H9 (cell line): Measurements from ENCODE around the gene KCND2. TPM values are rescaled to one million over a fixed set of nuclear protein-coding genes. Genes with fewer than 3 reads are reported as not detected.

Source experiments
- DNase-seq: peaks from one replicate; pipeline ENCODE4 v3.0.0-alpha.2; 2017
- H2AFZ ChIP-seq: one replicate; pipeline ENCODE4 v1.6.1; 2013; ENCODE audit warnings: mild to moderate bottlenecking, low read length, control low read depth, moderate library complexity
- H2AK5ac ChIP-seq: 2 replicates; pipeline ENCODE4 v1.6.1; 2013; ENCODE audit warnings: low read length, control low read depth, mixed read lengths; ENCODE audit not compliant: insufficient read length
- H2BK120ac ChIP-seq: one replicate; pipeline ENCODE4 v1.6.1; 2013; ENCODE audit warnings: low read depth, mild to moderate bottlenecking, low read length, control low read depth, inconsistent platforms; ENCODE audit not compliant: poor library complexity, severe bottlenecking
- H2BK12ac ChIP-seq: 2 replicates; pipeline ENCODE4 v1.6.1; 2013; ENCODE audit warnings: low read length, control low read depth, mixed read lengths, low read depth; ENCODE audit not compliant: insufficient read length
- H2BK15ac ChIP-seq: 2 replicates; pipeline ENCODE4 v1.6.1; 2013; ENCODE audit warnings: low read depth, low read length, control low read depth
- H2BK20ac ChIP-seq: one replicate; pipeline ENCODE4 v1.6.1; 2013; ENCODE audit warnings: low read depth, mild to moderate bottlenecking, low read length, control low read depth, inconsistent platforms; ENCODE audit not compliant: poor library complexity, severe bottlenecking
- H2BK5ac ChIP-seq: 2 replicates; pipeline ENCODE4 v1.6.1; 2013; ENCODE audit warnings: low read length, control low read depth, mixed read lengths; ENCODE audit not compliant: insufficient read length
- H3K14ac ChIP-seq: 2 replicates; pipeline ENCODE4 v1.6.1; 2013; ENCODE audit warnings: low read length, control low read depth; ENCODE audit not compliant: insufficient read depth
- H3K18ac ChIP-seq: 2 replicates; pipeline ENCODE4 v1.6.1; 2013; ENCODE audit warnings: low read depth, mild to moderate bottlenecking, mixed read lengths, low read length, control low read depth; ENCODE audit not compliant: insufficient read length
- H3K23ac ChIP-seq: 2 replicates; pipeline ENCODE4 v1.6.1; 2013; ENCODE audit warnings: low read length, control low read depth, mixed read lengths, low read depth; ENCODE audit not compliant: insufficient read length
- H3K23me2 ChIP-seq: 2 replicates; pipeline ENCODE4 v1.6.1; 2013; ENCODE audit warnings: low read depth, mild to moderate bottlenecking, mixed read lengths, low read length, control low read depth; ENCODE audit not compliant: insufficient read length, poor library complexity, severe bottlenecking
- H3K27ac ChIP-seq: 2 replicates; pipeline ENCODE4 v1.5.1; 2013; ENCODE audit warnings: low read length, control low read depth, mixed read lengths, low read depth; ENCODE audit not compliant: insufficient read length
- H3K27me3 ChIP-seq: 2 replicates; pipeline ENCODE4 v1.6.1; 2013; ENCODE audit warnings: low read length, control low read depth, inconsistent platforms; ENCODE audit not compliant: insufficient read depth
- H3K4ac ChIP-seq: 2 replicates; pipeline ENCODE4 v1.6.1; 2013; ENCODE audit warnings: low read depth, mild to moderate bottlenecking, control low read depth, inconsistent platforms, low read length, moderate library complexity
- H3K4me1 ChIP-seq: 2 replicates; pipeline ENCODE4 v1.6.1; 2013; ENCODE audit warnings: low read length, control low read depth, inconsistent platforms; ENCODE audit not compliant: insufficient read depth
- H3K4me2 ChIP-seq: 2 replicates; pipeline ENCODE4 v1.6.1; 2013; ENCODE audit warnings: low read length, control low read depth, mixed read lengths; ENCODE audit not compliant: insufficient read length, insufficient read depth
- H3K56ac ChIP-seq: 2 replicates; pipeline ENCODE4 v1.6.1; 2013; ENCODE audit warnings: low read depth, mild to moderate bottlenecking, mixed read lengths, low read length, control low read depth; ENCODE audit not compliant: insufficient read length
- H3K79me1 ChIP-seq: 2 replicates; pipeline ENCODE4 v1.6.1; 2013; ENCODE audit warnings: low read depth, mild to moderate bottlenecking, moderate library complexity, low read length, control low read depth, inconsistent platforms; ENCODE audit not compliant: insufficient read depth, poor library complexity, severe bottlenecking
- H3K79me2 ChIP-seq: 2 replicates; pipeline ENCODE4 v1.6.1; 2013; ENCODE audit warnings: low read length, control low read depth, inconsistent platforms; ENCODE audit not compliant: insufficient read depth
- H3K9ac ChIP-seq: 2 replicates; pipeline ENCODE4 v1.6.1; 2013; ENCODE audit warnings: low read length, control low read depth, mixed read lengths; ENCODE audit not compliant: insufficient read length; ENCODE audit errors: extremely low read depth
- H3K9me3 ChIP-seq: one replicate; pipeline ENCODE4 v1.6.1; 2013; ENCODE audit warnings: low read depth, low read length, inconsistent platforms; ENCODE audit not compliant: control insufficient read depth
- H3T11ph ChIP-seq: one replicate; pipeline ENCODE4 v1.6.1; 2013; ENCODE audit warnings: mild to moderate bottlenecking, low read length, control low read depth, inconsistent platforms
- H4K20me1 ChIP-seq: one replicate; pipeline ENCODE4 v1.6.1; 2013; ENCODE audit not compliant: control insufficient read depth, insufficient read length, insufficient read depth
- H4K5ac ChIP-seq: 2 replicates; pipeline ENCODE4 v1.6.1; 2013; ENCODE audit warnings: low read depth, mild to moderate bottlenecking, mixed read lengths, low read length, control low read depth; ENCODE audit not compliant: insufficient read length
- H4K8ac ChIP-seq: replicated peaks from 2 replicates; pipeline ENCODE4 v1.6.1; 2013; ENCODE audit warnings: low read length, control low read depth, mixed read lengths, low read depth; ENCODE audit not compliant: insufficient read length
- H4K91ac ChIP-seq: 2 replicates; pipeline ENCODE4 v1.6.1; 2013; ENCODE audit warnings: low read depth, mild to moderate bottlenecking, moderate library complexity, mixed read lengths, low read length, control low read depth; ENCODE audit not compliant: insufficient read length
- H3K27ac Mint-ChIP-seq, 3 experiments: 2 replicates in 2 of 3; 3 replicates in 1 of 3; pipeline ENCODE4 v1.8.0; 2020 to 2021; ENCODE audit warnings: mixed read lengths in 3 of 3, mild to moderate bottlenecking in 1 of 3, moderate library complexity in 1 of 3
- H3K27me3 Mint-ChIP-seq: 2 replicates; pipeline ENCODE4 v1.8.0; 2021; ENCODE audit warnings: low read depth, mild to moderate bottlenecking, moderate library complexity, mixed read lengths
- H3K36me3 Mint-ChIP-seq, 3 experiments: 2 replicates in 2 of 3; 3 replicates in 1 of 3; pipeline ENCODE4 v1.8.0; 2020 to 2021; ENCODE audit warnings: low read depth in 3 of 3, mixed read lengths in 3 of 3; ENCODE audit not compliant: insufficient read depth in 1 of 3
- H3K4me1 Mint-ChIP-seq, 2 experiments: 2 replicates each; pipeline ENCODE4 v1.8.0; 2020; ENCODE audit warnings: mixed read lengths in 2 of 2
- H3K4me3 Mint-ChIP-seq, 2 experiments: 2 replicates in 1 of 2; 3 replicates in 1 of 2; pipeline ENCODE4 v1.8.0; 2020 to 2021; ENCODE audit warnings: mild to moderate bottlenecking in 2 of 2, mixed read lengths in 2 of 2, moderate library complexity in 1 of 2
- H3K9me3 Mint-ChIP-seq, 2 experiments: 2 replicates in 1 of 2; 3 replicates in 1 of 2; pipeline ENCODE4 v1.8.0; 2020; ENCODE audit warnings: mild to moderate bottlenecking in 2 of 2, mixed read lengths in 2 of 2, moderate library complexity in 1 of 2
- WGBS: extraction: QIAGEN DNeasy Blood & Tissue Kit; methylation state at CpG from one replicate; pipeline ENCODE4 v1.1.7; 2013; ENCODE audit warnings: missing lambda C conversion rate, low lambda C conversion rate, mixed read lengths; ENCODE audit not compliant: insufficient read length; ENCODE audit errors: extremely low coverage; 5-methylcytosine and 5-hydroxymethylcytosine counted together
- long read RNA-seq: library from polyadenylated mRNA; unstranded; transcript quantifications from one replicate; pipeline ENCODE4 v2.0.0, GENCODE V29; 2020
- total RNA-seq: library from RNA; stranded (reverse); gene quantifications from 2 replicates; pipeline ENCODE4 v1.2.1, GENCODE V29; 2021
- TF ChIP-seq, protein P1 (sequence below): fragments of 200-600 bp; sonication (generic); conservative IDR thresholded peaks from 3 replicates; pipeline ENCODE4 v1.8.0; 2021; ENCODE audit warnings: antibody characterized with exemption, mild to moderate bottlenecking

Gene KCND2
- 6.4 TPM in 2 replicates for total RNA-seq
- long read RNA-seq, partial matches to known transcripts = 2 of 3 reads
- long read RNA-seq, other reads (novel, unspliced or antisense) = 1 of 3 reads

GRCh38 chr7:120272701-120273475, at the start of gene KCND2:
TSS of gene KCND2 (plus strand) at chr7:120273175.
- H4K8ac ChIP-seq = no peak within 1 kb of the TSS
- no peak within 1 kb of the TSS for H2BK12ac ChIP-seq
- H3K9ac ChIP-seq = peak within 1 kb of the TSS; percentile 61
- TF ChIP-seq, protein P1, sequence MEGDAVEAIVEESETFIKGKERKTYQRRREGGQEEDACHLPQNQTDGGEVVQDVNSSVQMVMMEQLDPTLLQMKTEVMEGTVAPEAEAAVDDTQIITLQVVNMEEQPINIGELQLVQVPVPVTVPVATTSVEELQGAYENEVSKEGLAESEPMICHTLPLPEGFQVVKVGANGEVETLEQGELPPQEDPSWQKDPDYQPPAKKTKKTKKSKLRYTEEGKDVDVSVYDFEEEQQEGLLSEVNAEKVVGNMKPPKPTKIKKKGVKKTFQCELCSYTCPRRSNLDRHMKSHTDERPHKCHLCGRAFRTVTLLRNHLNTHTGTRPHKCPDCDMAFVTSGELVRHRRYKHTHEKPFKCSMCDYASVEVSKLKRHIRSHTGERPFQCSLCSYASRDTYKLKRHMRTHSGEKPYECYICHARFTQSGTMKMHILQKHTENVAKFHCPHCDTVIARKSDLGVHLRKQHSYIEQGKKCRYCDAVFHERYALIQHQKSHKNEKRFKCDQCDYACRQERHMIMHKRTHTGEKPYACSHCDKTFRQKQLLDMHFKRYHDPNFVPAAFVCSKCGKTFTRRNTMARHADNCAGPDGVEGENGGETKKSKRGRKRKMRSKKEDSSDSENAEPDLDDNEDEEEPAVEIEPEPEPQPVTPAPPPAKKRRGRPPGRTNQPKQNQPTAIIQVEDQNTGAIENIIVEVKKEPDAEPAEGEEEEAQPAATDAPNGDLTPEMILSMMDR = no peak
- no peaks in the 10 kb centered on the region for H3K4me1 ChIP-seq
- H2BK5ac ChIP-seq = no peak within 1 kb of the TSS
- H4K5ac ChIP-seq = no peak within 1 kb of the TSS
- Mint-ChIP-seq H3K27me3 (peaks cover 22% of the 10 kb centered on the region), H3K36me3 (peaks cover 9 to 11% (median 9%) of the 10 kb centered on the region in 3 experiments), H3K4me3 (peak within 1 kb of the TSS; percentile 96 to 100), H3K27ac (peak within 1 kb of the TSS; percentile 76 to 98 (median 93)), H3K9me3 (no peaks in the 10 kb centered on the region; a peak in 2 of 5 replicates), H3K4me1 (peaks cover 37 to 39% of the 10 kb centered on the region in 2 experiments)
- WGBS = no CpG with 5 or more reads among the region's 69 CpGs
- H3K79me1 ChIP-seq = no peaks in the 10 kb centered on the region
- no peaks in the 10 kb centered on the region; the same call in 1 of the 2 replicates for H3K79me2 ChIP-seq
- H3K56ac ChIP-seq = no peak within 1 kb of the TSS
- DNase-seq = peak; percentile 58
- no peaks in the 10 kb centered on the region; the same call in 1 of the 2 replicates for H3K27me3 ChIP-seq
- H3K4me2 ChIP-seq = peak within 1 kb of the TSS; percentile 84
- no peak within 1 kb of the TSS for H3K4ac ChIP-seq
- no peak within 1 kb of the TSS for H4K91ac ChIP-seq
- no peak within 1 kb of the TSS for H3K23ac ChIP-seq
- H4K20me1 ChIP-seq = no peaks in the 10 kb centered on the region
- peak within 1 kb of the TSS; percentile 78; the same call in 1 of the 2 replicates for H3K14ac ChIP-seq
- H3T11ph ChIP-seq = no peak within 1 kb of the TSS
- peak within 1 kb of the TSS; percentile 37 for H3K18ac ChIP-seq
- no peaks in the 10 kb centered on the region for H3K9me3 ChIP-seq
- H3K27ac ChIP-seq = no peak within 1 kb of the TSS
- H2BK15ac ChIP-seq = no peak within 1 kb of the TSS
- H3K23me2 ChIP-seq = peaks cover 12% of the 10 kb centered on the region
- no peak within 1 kb of the TSS for H2BK120ac ChIP-seq
- H2BK20ac ChIP-seq = no peak within 1 kb of the TSS
- H2AK5ac ChIP-seq = no peak within 1 kb of the TSS
- peak within 1 kb of the TSS; percentile 76 for H2AFZ ChIP-seq
